ENCODE measurements around the gene RBFA.

RBFA gene

DNA sequence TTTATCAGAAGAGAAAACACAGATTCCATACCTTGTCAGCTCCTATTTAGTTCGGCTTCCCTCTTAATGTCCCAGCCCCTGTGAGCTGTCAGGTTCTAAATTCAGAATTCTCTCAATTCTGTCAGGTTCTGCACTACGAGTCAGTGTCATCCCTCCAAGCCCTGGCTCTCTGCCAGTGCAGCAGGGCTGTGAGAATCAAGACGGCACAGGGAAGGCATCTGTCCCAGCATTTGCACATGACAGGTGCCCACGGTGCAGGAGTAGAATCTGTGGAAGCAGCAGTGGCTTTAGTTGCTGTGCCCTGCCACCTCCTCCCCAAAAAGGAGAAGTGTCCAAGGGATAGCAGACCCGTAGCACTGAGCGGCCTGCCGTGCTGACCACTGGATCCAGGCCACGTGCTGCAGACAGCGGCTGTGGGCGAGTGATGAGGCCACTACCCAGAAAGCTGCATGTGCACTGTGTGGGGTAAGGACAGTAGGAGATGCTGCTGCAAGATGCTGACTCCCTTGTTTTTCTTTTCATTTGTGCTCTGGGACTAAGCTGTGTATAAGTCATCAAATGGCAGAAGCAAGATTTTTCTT lies 12.8 kb downstream of the RBFA start:
- no peak overlapping the region for H3K4me3 ChIP-seq (ENCODE audit: severe bottlenecking)
- no peak overlapping the region for H3K27ac ChIP-seq (ENCODE audit: poor library complexity, severe bottlenecking)
- DNase-seq (ENCODE audit: low spot score) (no peak), ATAC-seq (ENCODE audit: low read depth) (no peak)
- no peaks in the 10 kb centered on the region for H3K9me3 ChIP-seq (ENCODE audit: severe bottlenecking)
- TF ChIP-seq, protein P1, sequence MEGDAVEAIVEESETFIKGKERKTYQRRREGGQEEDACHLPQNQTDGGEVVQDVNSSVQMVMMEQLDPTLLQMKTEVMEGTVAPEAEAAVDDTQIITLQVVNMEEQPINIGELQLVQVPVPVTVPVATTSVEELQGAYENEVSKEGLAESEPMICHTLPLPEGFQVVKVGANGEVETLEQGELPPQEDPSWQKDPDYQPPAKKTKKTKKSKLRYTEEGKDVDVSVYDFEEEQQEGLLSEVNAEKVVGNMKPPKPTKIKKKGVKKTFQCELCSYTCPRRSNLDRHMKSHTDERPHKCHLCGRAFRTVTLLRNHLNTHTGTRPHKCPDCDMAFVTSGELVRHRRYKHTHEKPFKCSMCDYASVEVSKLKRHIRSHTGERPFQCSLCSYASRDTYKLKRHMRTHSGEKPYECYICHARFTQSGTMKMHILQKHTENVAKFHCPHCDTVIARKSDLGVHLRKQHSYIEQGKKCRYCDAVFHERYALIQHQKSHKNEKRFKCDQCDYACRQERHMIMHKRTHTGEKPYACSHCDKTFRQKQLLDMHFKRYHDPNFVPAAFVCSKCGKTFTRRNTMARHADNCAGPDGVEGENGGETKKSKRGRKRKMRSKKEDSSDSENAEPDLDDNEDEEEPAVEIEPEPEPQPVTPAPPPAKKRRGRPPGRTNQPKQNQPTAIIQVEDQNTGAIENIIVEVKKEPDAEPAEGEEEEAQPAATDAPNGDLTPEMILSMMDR (IDR thresholded peaks at IDR 0.05; ENCODE audit: poor library complexity, severe bottlenecking) = no peak
- H3K36me3 ChIP-seq (ENCODE audit: low read depth) = peaks cover 11% of the 10 kb centered on the region
- H3K4me1 ChIP-seq (ENCODE audit: insufficient read depth, poor library complexity, severe bottlenecking) = no peaks in the 10 kb centered on the region
- no peaks in the 10 kb centered on the region for H3K27me3 ChIP-seq (ENCODE audit: insufficient read depth, poor library complexity, severe bottlenecking)

DNA sequence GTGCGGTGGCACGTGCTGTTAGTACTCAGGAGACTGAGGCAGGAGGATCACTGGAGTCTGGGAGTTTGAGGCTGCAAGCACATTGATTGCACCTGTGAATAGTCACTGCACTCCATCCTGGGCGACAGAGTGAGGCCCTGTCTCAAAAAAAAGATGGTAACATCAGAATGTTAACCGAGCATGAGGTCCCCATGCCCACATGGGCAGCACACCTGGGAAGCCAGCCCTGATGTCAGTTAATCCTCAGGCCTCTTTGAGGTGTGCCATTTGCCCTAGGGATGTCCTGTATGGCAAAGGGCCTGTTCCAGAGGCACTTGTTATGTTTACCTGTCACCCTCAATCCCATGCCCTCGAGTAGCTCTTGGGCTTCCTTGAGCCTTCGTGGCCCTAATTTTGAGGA lies 16.6 kb downstream of the RBFA start:
- H3K36me3 ChIP-seq (ENCODE audit: low read depth) = 0 out of 2 replicates have a peak, but pooled peaks cover 3% of the 10 kb centered on the region
- H3K9me3 ChIP-seq (ENCODE audit: severe bottlenecking) = peaks cover 7% of the 10 kb centered on the region
- no peaks in the 10 kb centered on the region for H3K4me1 ChIP-seq (ENCODE audit: insufficient read depth, poor library complexity, severe bottlenecking)
- H3K4me3 ChIP-seq (ENCODE audit: severe bottlenecking) = no peak overlapping the region
- DNase-seq (ENCODE audit: low spot score) (no peak), ATAC-seq (ENCODE audit: low read depth) (no peak)
- no peak overlapping the region for H3K27ac ChIP-seq (ENCODE audit: poor library complexity, severe bottlenecking)
- TF ChIP-seq, protein P1 (IDR thresholded peaks at IDR 0.05; ENCODE audit: poor library complexity, severe bottlenecking) = no peak
- H3K27me3 ChIP-seq (ENCODE audit: insufficient read depth, poor library complexity, severe bottlenecking) = no peaks in the 10 kb centered on the region

DNA sequence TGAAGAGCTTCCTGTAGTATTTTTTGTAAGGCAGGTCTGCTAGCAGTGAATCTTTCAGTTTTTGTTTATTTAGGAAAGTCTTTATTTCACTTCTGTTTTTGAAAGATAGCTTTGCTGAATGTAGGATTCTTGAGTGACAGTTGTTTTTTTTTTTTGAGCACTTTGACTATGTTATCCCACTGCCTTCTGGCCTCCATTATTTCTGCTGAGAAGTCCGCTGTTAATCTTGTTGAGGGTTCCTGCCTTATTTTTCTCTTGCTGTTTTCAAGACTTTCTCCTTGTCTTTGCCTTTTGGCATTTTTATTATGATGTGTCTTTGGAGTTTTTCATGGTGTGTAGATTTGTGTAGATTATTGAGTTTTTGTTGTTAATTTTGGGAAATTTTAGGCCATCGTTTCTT lies 21.9 kb downstream of the RBFA start:
- H3K4me1 ChIP-seq (ENCODE audit: insufficient read depth, poor library complexity, severe bottlenecking) = no peaks in the 10 kb centered on the region
- H3K36me3 ChIP-seq (ENCODE audit: low read depth) = no peaks in the 10 kb centered on the region
- H3K27ac ChIP-seq (ENCODE audit: poor library complexity, severe bottlenecking) = no peak overlapping the region
- peaks cover 7% of the 10 kb centered on the region for H3K9me3 ChIP-seq (ENCODE audit: severe bottlenecking)
- ATAC-seq (ENCODE audit: low read depth) (no peak), DNase-seq (ENCODE audit: low spot score) (no peak)
- no peak overlapping the region for H3K4me3 ChIP-seq (ENCODE audit: severe bottlenecking)
- H3K27me3 ChIP-seq (ENCODE audit: insufficient read depth, poor library complexity, severe bottlenecking) = no peaks in the 10 kb centered on the region
- TF ChIP-seq, protein P1 (IDR thresholded peaks at IDR 0.05; ENCODE audit: poor library complexity, severe bottlenecking) = no peak

DNA sequence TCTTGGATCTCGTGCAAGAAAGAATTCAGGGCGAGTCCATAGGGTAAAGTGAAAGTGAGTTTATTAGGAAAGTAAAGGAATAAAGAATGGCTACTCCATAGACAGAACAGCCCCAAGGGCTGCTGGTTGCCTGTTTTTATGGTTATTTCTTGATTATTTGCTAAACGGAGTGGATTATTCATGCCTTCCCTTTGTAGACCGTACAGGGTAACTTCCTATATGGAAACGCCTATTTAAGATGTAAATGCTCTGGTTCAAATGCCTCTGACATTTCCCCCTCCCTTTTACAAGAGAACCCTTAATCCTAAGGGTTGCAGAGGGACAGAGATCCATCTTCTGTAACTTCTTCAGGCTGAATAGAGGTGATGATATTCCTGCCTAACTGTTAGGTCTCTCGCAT lies 25.7 kb downstream of the RBFA start:
- Histone ChIP-seq H3K27ac (ENCODE audit: poor library complexity, severe bottlenecking) (no peak overlapping the region), H3K4me1 (ENCODE audit: insufficient read depth, poor library complexity, severe bottlenecking) (no peaks in the 10 kb centered on the region), H3K36me3 (ENCODE audit: low read depth) (no peaks in the 10 kb centered on the region), H3K27me3 (ENCODE audit: insufficient read depth, poor library complexity, severe bottlenecking) (no peaks in the 10 kb centered on the region), H3K9me3 (ENCODE audit: severe bottlenecking) (peaks cover 3% of the 10 kb centered on the region), H3K4me3 (ENCODE audit: severe bottlenecking) (no peak overlapping the region)
- DNase-seq (ENCODE audit: low spot score) (no peak), ATAC-seq (ENCODE audit: low read depth) (no peak)
- TF ChIP-seq, protein P1 (IDR thresholded peaks at IDR 0.05; ENCODE audit: poor library complexity, severe bottlenecking) = no peak

DNA sequence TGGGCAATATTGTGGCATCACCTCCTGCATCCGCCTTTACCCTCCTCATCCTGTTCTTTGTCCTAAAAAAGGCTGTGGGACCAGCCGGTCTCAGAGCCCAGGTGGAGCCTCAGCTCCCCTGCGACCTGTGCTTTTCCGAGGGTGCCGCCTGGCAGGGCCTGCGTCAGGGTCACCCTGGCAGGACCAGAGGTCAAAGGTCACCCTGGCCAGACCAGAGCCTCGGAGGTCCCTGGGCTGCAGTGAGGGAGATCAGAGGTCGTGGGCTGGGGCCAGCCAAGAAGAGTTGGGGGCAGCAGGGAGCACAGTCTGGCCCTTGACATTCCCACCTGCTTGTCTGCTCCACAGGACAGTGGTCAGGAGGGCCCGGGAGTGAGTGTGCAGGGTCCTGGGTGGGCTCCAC lies 31.5 kb downstream of the RBFA start:
- Histone ChIP-seq H3K4me1 (ENCODE audit: insufficient read depth, poor library complexity, severe bottlenecking) (no peaks in the 10 kb centered on the region), H3K36me3 (ENCODE audit: low read depth) (no peaks in the 10 kb centered on the region), H3K9me3 (ENCODE audit: severe bottlenecking) (no peaks in the 10 kb centered on the region), H3K4me3 (ENCODE audit: severe bottlenecking) (no peak overlapping the region), H3K27me3 (ENCODE audit: insufficient read depth, poor library complexity, severe bottlenecking) (no peaks in the 10 kb centered on the region), H3K27ac (ENCODE audit: poor library complexity, severe bottlenecking) (no peak overlapping the region)
- DNase-seq (ENCODE audit: low spot score) = no peak
- no peak for ATAC-seq (ENCODE audit: low read depth)
- TF ChIP-seq, protein P1 (IDR thresholded peaks at IDR 0.05; ENCODE audit: poor library complexity, severe bottlenecking) = no peak
